ENCODE data around the gene NRM. TPM values are rescaled to one million over a fixed set of nuclear protein-coding genes. Genes with fewer than 3 reads are reported as not detected.

Gene NRM
- total and polyA plus RNA-seq, 5 experiments from 2014 or later, result 2.4 to 5.4 (median 3.7) TPM

DNA sequence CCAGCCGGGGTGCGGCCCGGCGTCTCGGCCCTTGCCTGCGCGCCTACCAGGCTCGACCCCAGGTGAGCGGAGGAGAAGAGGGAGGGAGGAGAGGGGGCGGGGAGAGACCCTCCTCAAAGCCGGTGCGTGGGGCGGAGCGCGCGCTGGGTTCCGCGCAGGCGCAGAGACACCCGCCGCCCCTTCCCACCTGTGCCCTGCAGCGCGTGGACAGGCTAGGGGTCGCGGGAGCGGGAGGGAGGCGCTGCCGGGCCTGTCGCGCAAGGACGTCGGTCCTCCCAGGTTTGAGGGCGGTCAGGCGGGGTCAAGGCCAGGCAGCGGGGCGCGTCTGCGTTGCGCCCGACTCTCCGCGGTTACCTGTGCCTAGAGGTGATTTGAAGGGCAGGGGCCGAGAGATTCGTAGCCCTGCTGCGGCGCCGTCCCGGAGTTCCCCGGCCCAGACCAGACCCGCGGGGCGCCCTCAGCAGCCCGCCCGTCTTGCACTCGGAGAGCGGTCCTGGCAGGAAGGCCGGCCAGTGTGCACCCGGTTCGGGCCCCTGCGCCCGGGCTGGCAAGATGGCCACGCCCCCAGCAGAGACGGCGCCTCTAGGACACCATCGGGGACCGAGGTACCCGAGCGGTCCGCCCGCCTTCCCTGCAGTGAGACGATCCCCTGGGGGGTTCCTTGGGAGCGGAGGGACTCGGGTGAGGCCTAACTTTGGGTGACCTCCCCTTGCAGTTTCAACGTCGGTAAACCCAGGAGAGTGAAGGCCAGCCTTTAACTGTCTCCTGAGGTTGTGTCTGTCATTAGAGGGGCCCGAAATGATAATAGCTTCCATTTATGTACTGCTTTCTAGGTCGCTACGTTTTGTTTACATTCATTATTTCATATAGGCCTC is 43.3 kb downstream of the NRM start:
- POLR2A ChIA-PET, result interaction anchor here (0.6 to 1.8 kb wide), 9 partner anchors 13 to 80 kb away, joined by 3 to 13 read pairs (median 3); partner anchors contain the start of genes MRPS18B and PPP1R10
- Mint-ChIP-seq H3K4me3 (peak overlapping the region; percentile 80 to 93 (median 87)), H3K36me3 (peaks cover 0 to 40% (median 4%) of the 10 kb centered on the region in 3 donors), H3K9me3 (no peaks in the 10 kb centered on the region), H3K4me1 (peaks cover 21 to 43% (median 29%) of the 10 kb centered on the region in 4 donors), H3K27me3 (no peaks in the 10 kb centered on the region), H3K27ac (peak overlapping the region; percentile 71 to 96 (median 93))
- DNase-seq (peak in 9 of 10 donors; percentile 47 to 85 (median 66)), ATAC-seq (peak; percentile 69 to 74)

DNA sequence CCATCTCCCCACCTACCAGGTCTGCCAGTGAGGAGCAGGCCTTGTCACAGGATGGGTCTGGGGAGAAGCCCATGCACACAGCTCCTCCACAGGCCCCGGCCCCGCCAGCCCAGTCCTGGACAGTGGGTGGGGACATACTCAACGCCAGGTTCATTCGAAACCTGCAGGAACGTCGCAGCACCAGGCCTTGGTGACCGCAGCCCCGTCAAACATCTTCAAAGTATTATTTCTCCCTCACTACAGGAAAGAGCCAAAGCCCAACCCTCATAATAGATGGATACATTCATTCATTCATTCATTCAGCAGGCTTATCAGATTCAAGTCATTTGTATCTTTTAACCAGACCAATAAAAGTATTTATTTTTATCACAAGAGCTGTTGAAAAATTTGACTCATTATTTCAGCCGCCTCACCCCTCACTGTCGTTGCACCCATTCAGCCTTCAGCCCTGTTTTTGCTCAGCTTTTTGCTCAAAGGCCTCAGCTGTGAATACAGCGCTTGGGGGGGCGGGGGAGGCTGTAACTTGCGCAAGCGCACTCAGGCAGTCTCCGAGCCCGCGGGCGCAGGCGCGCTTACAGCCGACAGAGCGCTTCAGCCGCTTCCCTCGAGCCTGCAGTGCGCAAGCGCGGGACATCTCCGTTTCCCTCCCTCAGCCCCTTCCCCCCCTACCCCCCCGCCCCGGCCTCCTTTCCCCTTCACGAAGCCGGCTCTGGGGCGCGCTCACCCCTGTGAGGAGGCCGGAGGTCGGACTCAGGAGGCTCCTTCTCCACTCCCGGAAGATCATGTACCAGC is 44.1 kb downstream of the NRM start, which contains the start of gene C6orf136:
Gene C6orf136, plus strand, starts transcription at position 684 of the 792 bp plus-strand sequence. Its CDS starts 99 bp downstream, at position 783.
- Mint-ChIP-seq H3K27me3 (no peaks in the 10 kb centered on the region), H3K9me3 (no peaks in the 10 kb centered on the region), H3K4me3 (peak within 1 kb of the TSS; percentile 80 to 93 (median 87)), H3K4me1 (peaks cover 25 to 48% (median 33%) of the 10 kb centered on the region in 4 donors), H3K36me3 (peaks cover 0 to 32% (median 4%) of the 10 kb centered on the region in 3 donors), H3K27ac (peak within 1 kb of the TSS; percentile 71 to 96 (median 93))
- POLR2A ChIA-PET, result interaction anchor here (0.6 to 1.8 kb wide), 10 partner anchors 13 to 185 kb away, joined by 3 to 13 read pairs (median 4); partner anchors contain the start of genes DHX16, MRPS18B and PPP1R10
- ATAC-seq, result peak; percentile 79 to 80
- DNase-seq, result peak in 9 of 10 donors; percentile 88 to 96 (median 93)

DNA sequence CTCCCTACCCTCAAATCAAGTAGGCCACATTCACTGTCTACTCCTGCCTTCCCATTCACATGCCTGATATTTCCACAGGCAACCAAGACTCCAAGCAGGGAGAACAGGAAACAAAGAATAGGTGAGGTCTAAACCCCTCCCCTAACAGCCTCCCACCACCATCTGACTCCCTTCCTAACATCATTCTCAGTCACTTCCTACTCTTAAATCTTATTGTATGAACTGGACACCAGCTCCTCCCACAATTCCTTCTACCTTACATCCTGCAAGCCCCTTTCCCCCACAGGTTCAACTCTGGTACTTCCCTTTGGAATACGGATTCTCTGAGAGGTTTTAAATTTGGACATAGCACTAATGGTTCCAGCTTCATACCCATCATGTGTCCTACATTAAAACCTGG is 44.8 kb downstream of the NRM start:
- DNase-seq (no peak), ATAC-seq (no peak)
- peaks cover 0 to 26% (median 2%) of the 10 kb centered on the region in 3 donors for H3K36me3 Mint-ChIP-seq

DNA sequence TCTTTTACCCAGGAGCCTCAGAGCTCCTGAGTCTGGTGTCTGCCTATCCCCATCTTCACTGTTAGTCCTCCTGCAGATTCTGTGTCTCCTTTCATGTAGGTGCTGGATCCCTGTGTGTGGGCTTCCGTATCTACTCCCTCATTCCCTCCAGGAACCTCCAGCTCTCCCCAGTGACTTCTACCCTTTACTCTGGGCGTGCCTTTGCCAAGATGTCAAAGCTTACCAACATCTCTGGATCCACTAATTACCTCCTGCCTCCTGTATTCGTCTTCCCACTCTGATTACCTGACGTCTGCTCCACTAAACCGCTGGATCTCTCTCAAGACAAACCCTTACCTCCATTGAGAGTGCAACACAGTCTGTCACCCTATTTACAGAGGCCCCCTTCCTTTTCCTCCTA is 46.0 kb downstream of the NRM start:
- Mint-ChIP-seq H3K4me3 (no peak overlapping the region), H3K27me3 (no peaks in the 10 kb centered on the region), H3K4me1 (peaks cover 36 to 64% (median 46%) of the 10 kb centered on the region in 4 donors), H3K27ac (peak overlapping the region in 9 of 10 donors; percentile 5 to 80 (median 38)), H3K36me3 (peaks cover 0 to 19% (median 0%) of the 10 kb centered on the region in 3 donors), H3K9me3 (no peaks in the 10 kb centered on the region)
- ATAC-seq, result no peak
- no peak for DNase-seq
- POLR2A ChIA-PET, result interaction anchor here (0.7 to 1.0 kb wide), 2 partner anchors 27 to 38 kb away, joined by 3 read pairs; partner anchors contain the start of gene PPP1R10

More for the DNA sequence above, 44.8 kb downstream of the NRM start:
- H3K9me3 Mint-ChIP-seq, result no peaks in the 10 kb centered on the region
- peak overlapping the region in 8 of 10 donors; percentile 61 to 96 (median 91) for H3K27ac Mint-ChIP-seq
- peaks cover 30 to 54% (median 38%) of the 10 kb centered on the region in 4 donors for H3K4me1 Mint-ChIP-seq
- H3K27me3 Mint-ChIP-seq, result no peaks in the 10 kb centered on the region
- H3K4me3 Mint-ChIP-seq, result peak overlapping the region in 9 of 10 donors; percentile 80 to 93 (median 87)
- POLR2A ChIA-PET, result interaction anchor here (0.7 to 1.8 kb wide), 7 partner anchors 13 to 104 kb away, joined by 3 to 13 read pairs (median 6); partner anchors contain the start of genes DHX16, MRPS18B and PPP1R10

- POLR2A ChIA-PET, result interaction anchor here (0.6 to 1.3 kb wide), 3 partner anchors 99 to 164 kb away, joined by 3 to 4 read pairs (median 3); no protein-coding TSS in a partner anchor
- Mint-ChIP-seq H3K27me3 (no peaks in the 10 kb centered on the region), H3K4me3 (no peak overlapping the region), H3K27ac (peak overlapping the region in 5 of 10 donors; percentile 9 to 70 (median 55)), H3K4me1 (peaks cover 36 to 55% (median 46%) of the 10 kb centered on the region in 4 donors), H3K9me3 (no peaks in the 10 kb centered on the region), H3K36me3 (peaks cover 0 to 19% (median 0%) of the 10 kb centered on the region in 3 donors)
- DNase-seq, result no peak
- no peak for ATAC-seq
Measured at GRCh38 chr6:30643656-30644055, 47.1 kb downstream of the NRM start.

GRCh38 chr6:30641048-30641447 is 49.7 kb downstream of the NRM start:
- ATAC-seq, result peak; percentile 85 to 95
- Mint-ChIP-seq H3K36me3 (peaks cover 0 to 25% (median 0%) of the 10 kb centered on the region in 3 donors), H3K9me3 (no peaks in the 10 kb centered on the region), H3K4me1 (peaks cover 28 to 40% (median 33%) of the 10 kb centered on the region in 4 donors), H3K27me3 (no peaks in the 10 kb centered on the region), H3K27ac (peak overlapping the region; percentile 83 to 96 (median 92)), H3K4me3 (peak overlapping the region in 7 of 10 donors; percentile 21 to 80 (median 46))
- POLR2A ChIA-PET, result interaction anchor here (0.5 to 1.9 kb wide), 10 partner anchors 8 to 89 kb away, joined by 3 to 15 read pairs (median 4); partner anchors contain the start of genes ATAT1, DHX16, MRPS18B and PPP1R10
- peak in 5 of 10 donors; percentile 18 to 43 (median 28) for DNase-seq

- peaks cover 0 to 23% (median 4%) of the 10 kb centered on the region in 3 donors for H3K36me3 Mint-ChIP-seq
- H3K4me1 Mint-ChIP-seq, result peaks cover 22 to 35% (median 30%) of the 10 kb centered on the region in 4 donors
- DNase-seq, result peak in 2 of 10 donors; percentile 26 to 34
- peak overlapping the region in 9 of 10 donors; percentile 83 to 96 (median 92) for H3K27ac Mint-ChIP-seq
- peak; percentile 68 to 80 for ATAC-seq
- H3K27me3 Mint-ChIP-seq, result no peaks in the 10 kb centered on the region
- H3K9me3 Mint-ChIP-seq, result no peaks in the 10 kb centered on the region
- H3K4me3 Mint-ChIP-seq, result peak overlapping the region in 1 of 10 donors; percentile 54
- POLR2A ChIA-PET, result interaction anchor here (0.5 to 1.9 kb wide), 8 partner anchors 8 to 90 kb away, joined by 3 to 15 read pairs (median 5); partner anchors contain the start of genes ATAT1, DHX16, MRPS18B and PPP1R10
Measured at GRCh38 chr6:30640481-30640880, 50.3 kb downstream of the NRM start.

Other genes starting within 250 kb of the NRM start
- gene HLA-E, start 201.5 kb downstream of the NRM start, total RNA-seq, result 1,000 to 10,000 TPM; 1,291 to 1,305 TPM
- 1,000 to 10,000 TPM; 2,699 to 2,977 (median 2,826) TPM for gene HLA-E, start 201.5 kb downstream of the NRM start, polyA plus RNA-seq
- 10 to 100 TPM; 78.0 to 80.7 TPM for gene GNL1, start 134.5 kb downstream of the NRM start, total RNA-seq
- gene GNL1, start 134.5 kb downstream of the NRM start, polyA plus RNA-seq, result 10 to 100 TPM; 24.7 to 34.1 (median 28.7) TPM
- 10 to 100 TPM; 28.4 to 28.9 TPM for gene PRR3, start 133.7 kb downstream of the NRM start, total RNA-seq
- 10 to 100 TPM in 1 of 3 donors, 1 to 10 TPM in 2; 7.9 to 12.7 (median 8.6) TPM for gene PRR3, start 133.7 kb downstream of the NRM start, polyA plus RNA-seq
- gene ABCF1, start 119.5 kb downstream of the NRM start, total RNA-seq, result 10 to 100 TPM; 68.6 to 71.3 TPM
- 10 to 100 TPM; 19.1 to 43.1 (median 30.5) TPM for gene ABCF1, start 119.5 kb downstream of the NRM start, polyA plus RNA-seq
- 100 to 1,000 TPM; 191 to 193 TPM for gene PPP1R10, start 73.7 kb downstream of the NRM start, total RNA-seq
- gene PPP1R10, start 73.7 kb downstream of the NRM start, polyA plus RNA-seq, result 10 to 100 TPM; 16.9 to 20.2 (median 19.8) TPM
- 10 to 100 TPM; 43.1 to 43.8 TPM for gene MRPS18B, start 73.1 kb downstream of the NRM start, total RNA-seq
- gene MRPS18B, start 73.1 kb downstream of the NRM start, polyA plus RNA-seq, result 100 to 1,000 TPM in 2 of 3 donors, 10 to 100 TPM in 1; 87.4 to 161 (median 119) TPM
- gene ATAT1, start 64.1 kb downstream of the NRM start, total RNA-seq, result 10 to 100 TPM; 12.6 to 13.4 TPM
- 1 to 10 TPM; 1.6 to 2.0 (median 1.7) TPM for gene ATAT1, start 64.1 kb downstream of the NRM start, polyA plus RNA-seq
- 10 to 100 TPM; 29.3 to 30.9 TPM for gene C6orf136, start 43.9 kb downstream of the NRM start, total RNA-seq
- 10 to 100 TPM in 2 of 3 donors, 1 to 10 TPM in 1; 5.6 to 23.2 (median 13.7) TPM for gene C6orf136, start 43.9 kb downstream of the NRM start, polyA plus RNA-seq
- 10 to 100 TPM; 42.1 to 45.6 TPM for gene DHX16, start 18.0 kb downstream of the NRM start, total RNA-seq
- gene DHX16, start 18.0 kb downstream of the NRM start, polyA plus RNA-seq, result 10 to 100 TPM; 17.7 to 31.2 (median 18.7) TPM
- 10 to 100 TPM; 79.0 to 82.0 TPM for gene PPP1R18, start 4.3 kb downstream of the NRM start, total RNA-seq
- 10 to 100 TPM; 79.8 to 98.6 (median 95.7) TPM for gene PPP1R18, start 4.3 kb downstream of the NRM start, polyA plus RNA-seq
- 10 to 100 TPM; 50.8 to 54.9 TPM for gene MDC1, start 26.3 kb upstream of the NRM start, total RNA-seq
- 1 to 10 TPM; 1.3 to 6.3 (median 2.8) TPM for gene MDC1, start 26.3 kb upstream of the NRM start, polyA plus RNA-seq
- gene TUBB, start 29.4 kb upstream of the NRM start, total RNA-seq, result 100 to 1,000 TPM; 171 to 187 TPM
- gene TUBB, start 29.4 kb upstream of the NRM start, polyA plus RNA-seq, result 100 to 1,000 TPM in 1 of 3 donors, 10 to 100 TPM in 2; 79.2 to 116 (median 83.3) TPM
- gene FLOT1, start 51.7 kb upstream of the NRM start, total RNA-seq, result 10 to 100 TPM; 74.1 to 79.8 TPM
- gene FLOT1, start 51.7 kb upstream of the NRM start, polyA plus RNA-seq, result 10 to 100 TPM; 76.0 to 98.4 (median 78.4) TPM
- 10 to 100 TPM; 16.0 to 17.0 TPM for gene IER3, start 53.6 kb upstream of the NRM start, total RNA-seq
- 1 to 10 TPM in 2 of 3 donors, under 1 TPM in 1; 0.58 to 1.8 (median 1.5) TPM for gene IER3, start 53.6 kb upstream of the NRM start, polyA plus RNA-seq
- gene DDR1, start 193.5 kb upstream of the NRM start, total RNA-seq, result 10 to 100 TPM; 19.8 to 22.8 TPM
- gene DDR1, start 193.5 kb upstream of the NRM start, polyA plus RNA-seq, result 1 to 10 TPM in 2 of 3 donors, under 1 TPM in 1; 0.57 to 5.4 (median 1.5) TPM
- 10 to 100 TPM; 30.0 to 33.9 TPM for gene GTF2H4, start 217.2 kb upstream of the NRM start, total RNA-seq
- 1 to 10 TPM; 5.1 to 8.3 (median 6.3) TPM for gene GTF2H4, start 217.2 kb upstream of the NRM start, polyA plus RNA-seq
- gene VARS2, start 223.3 kb upstream of the NRM start, total RNA-seq, result 10 to 100 TPM; 41.4 to 53.7 TPM
- 10 to 100 TPM; 14.1 to 16.3 (median 14.5) TPM for gene VARS2, start 223.3 kb upstream of the NRM start, polyA plus RNA-seq
- gene SFTA2, start 241.2 kb upstream of the NRM start, total RNA-seq, result not detected
- gene SFTA2, start 241.2 kb upstream of the NRM start, polyA plus RNA-seq, result under 1 TPM in 1 of 3 donors, not detected in 2; 0.30 TPM
- gene MUCL3, start 250.0 kb upstream of the NRM start, total RNA-seq, result not detected
- not detected for gene MUCL3, start 250.0 kb upstream of the NRM start, polyA plus RNA-seq

Data from naive thymus-derived CD8-positive, alpha-beta T cell (primary cell).